Bone marrow (tissue), 2 donors: ENCODE data around the gene BBX.

Experiments used
- DNase-seq, 2 donors: peaks; one replicate each; lab custom pipeline; 2025; lab: John Stamatoyannopoulos, UW

Gene BBX

GRCh38 chr3:107522510-107523288 is at the start of gene BBX:
Gene BBX, plus strand, starts transcription at chr3:107522962. Its CDS starts 187,499 bp downstream, at chr3:107710461.
- peak; percentile 92 to 94 for DNase-seq

DNA sequence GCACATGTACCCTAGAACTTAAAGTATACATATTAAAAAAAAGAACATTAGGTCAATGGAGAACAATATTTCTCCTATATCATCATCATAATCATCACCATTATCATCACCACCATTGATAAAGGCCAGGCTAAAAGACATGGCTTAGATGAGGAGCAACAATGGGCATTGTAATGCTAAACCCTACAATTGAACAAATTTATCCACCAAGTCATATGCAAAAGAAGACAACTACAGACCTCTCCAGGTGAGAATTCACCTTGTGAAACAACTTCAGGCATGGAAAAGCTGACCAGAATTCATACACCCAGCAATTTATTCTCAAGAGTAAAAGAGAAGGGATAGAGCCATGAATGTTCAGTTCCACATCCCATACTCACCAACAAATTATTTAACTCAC is 46.3 kb upstream of the BBX start:
- DNase-seq = no peak

- no peak for DNase-seq
Observed at GRCh38 chr3:107487490-107487889, 35.3 kb upstream of the BBX start.

- DNase-seq = no peak
Observed at GRCh38 chr3:107488942-107489341, 33.8 kb upstream of the BBX start.

- no peak for DNase-seq
Observed at GRCh38 chr3:107493134-107493533, 29.6 kb upstream of the BBX start.

GRCh38 chr3:107496855-107497254 is 25.9 kb upstream of the BBX start:
- no peak for DNase-seq

DNA sequence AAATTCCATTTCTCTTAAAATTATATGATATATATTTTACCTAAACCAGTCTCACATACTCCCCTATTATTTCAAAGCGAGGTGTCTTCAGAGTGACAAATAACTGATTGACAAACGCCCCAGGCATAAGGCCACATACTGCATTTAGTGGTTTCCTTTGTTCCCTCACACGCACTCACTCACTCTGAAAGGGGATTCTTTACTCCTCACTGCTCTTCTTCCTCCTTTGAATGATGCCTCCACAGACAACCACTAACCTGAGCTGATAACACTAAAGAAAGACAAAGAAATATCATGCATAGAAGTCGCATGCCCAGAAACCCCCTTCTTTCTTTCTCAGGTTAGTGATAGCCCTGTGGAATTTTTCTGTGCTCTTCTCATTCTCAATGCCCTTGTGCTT is 24.1 kb upstream of the BBX start:
- no peak for DNase-seq

GRCh38 chr3:107506458-107506857 is 16.3 kb upstream of the BBX start:
- DNase-seq = no peak

- DNase-seq = no peak
Observed at GRCh38 chr3:107508331-107508730, 14.4 kb upstream of the BBX start.

DNA sequence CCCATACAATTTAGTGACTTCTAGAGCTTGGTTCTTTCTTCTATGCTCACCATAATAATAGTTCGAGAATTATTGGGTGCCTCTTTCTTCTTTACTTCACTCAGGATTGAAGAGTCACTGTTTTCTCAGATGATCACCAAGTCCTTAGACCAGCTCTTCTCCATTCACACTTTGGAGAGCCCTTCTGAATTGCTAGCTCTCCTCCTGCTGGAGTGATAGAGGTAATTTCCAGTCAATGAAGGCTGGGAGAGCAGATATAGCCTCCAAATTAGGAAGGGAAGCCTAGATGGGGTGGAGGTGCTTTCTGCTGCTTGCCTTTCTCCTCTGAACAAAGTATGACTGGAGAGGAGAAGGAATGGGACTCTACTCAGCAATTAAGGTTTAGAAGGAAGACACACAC is 10.7 kb upstream of the BBX start:
- no peak for DNase-seq

DNA sequence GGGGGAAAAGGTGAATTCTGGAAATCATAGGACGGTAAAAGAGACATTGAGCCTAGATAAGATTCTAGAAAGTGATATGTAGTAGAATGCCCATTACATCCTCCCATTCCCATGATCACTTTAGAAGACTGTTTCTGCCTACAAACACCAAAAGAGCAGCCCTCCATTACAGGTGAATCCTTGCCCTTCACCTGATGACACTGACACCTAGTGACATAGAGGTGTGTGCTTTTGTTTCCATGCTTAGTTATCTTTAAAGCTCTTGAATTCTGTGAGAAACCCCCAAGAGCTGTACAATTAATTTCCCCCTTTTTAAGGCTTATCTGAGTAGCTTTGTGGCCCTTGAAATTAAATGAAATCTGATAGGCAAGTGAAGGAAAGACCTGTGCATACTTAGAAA is 8.3 kb upstream of the BBX start:
- no peak for DNase-seq

DNA sequence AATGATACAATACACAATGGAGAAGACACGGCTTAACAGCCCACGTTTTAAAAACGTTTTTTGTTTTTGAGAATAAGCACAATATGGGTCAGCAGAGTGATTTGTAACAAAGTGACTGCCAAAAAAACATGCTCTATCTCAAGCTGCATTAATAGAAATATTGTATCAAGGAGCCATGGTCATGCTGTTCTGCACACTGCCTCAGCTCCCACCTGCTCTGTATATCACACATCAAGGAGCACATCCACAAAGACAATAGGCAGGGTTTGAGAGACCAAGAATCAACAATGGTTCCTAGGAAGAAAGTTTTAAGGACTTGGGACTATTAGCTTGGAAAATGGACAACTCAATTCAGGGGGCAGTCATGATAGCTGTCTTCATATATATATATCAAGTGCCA is 6.3 kb upstream of the BBX start:
- DNase-seq = no peak

GRCh38 chr3:107520535-107520934 is 2.2 kb upstream of the BBX start:
- no peak for DNase-seq

DNA sequence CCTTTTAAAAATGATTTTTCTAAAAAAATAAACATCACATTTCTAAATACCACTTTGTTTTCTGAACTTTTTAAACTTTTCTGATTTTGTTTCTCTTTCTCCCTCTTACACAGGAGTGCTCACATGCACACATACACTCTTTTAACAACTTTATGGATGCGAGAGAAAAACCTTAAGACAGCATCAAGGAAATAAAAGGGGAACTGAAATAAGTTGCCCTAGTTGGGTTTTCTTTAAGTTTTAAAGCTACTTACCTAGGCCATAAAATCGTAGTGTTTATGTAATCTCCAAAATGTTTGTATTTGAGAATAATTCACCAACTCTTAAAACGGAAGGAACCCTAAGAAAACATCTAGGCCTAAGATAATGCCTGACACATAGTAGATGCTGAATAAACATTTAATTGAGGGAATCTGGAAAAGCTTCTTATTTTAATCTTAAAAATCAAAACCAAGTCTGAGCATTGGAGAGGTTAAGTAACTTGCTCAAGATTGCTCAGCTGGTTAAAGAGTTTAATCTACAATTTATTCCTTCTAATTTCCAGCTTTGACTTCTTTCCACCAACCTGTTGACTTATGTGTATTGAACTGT is 1.2 kb upstream of the BBX start:
- no peak for DNase-seq

- peak in 1 of 2 donors; percentile 77 for DNase-seq
Observed at GRCh38 chr3:107523289-107523538, 452 bp downstream of the BBX start.

DNA sequence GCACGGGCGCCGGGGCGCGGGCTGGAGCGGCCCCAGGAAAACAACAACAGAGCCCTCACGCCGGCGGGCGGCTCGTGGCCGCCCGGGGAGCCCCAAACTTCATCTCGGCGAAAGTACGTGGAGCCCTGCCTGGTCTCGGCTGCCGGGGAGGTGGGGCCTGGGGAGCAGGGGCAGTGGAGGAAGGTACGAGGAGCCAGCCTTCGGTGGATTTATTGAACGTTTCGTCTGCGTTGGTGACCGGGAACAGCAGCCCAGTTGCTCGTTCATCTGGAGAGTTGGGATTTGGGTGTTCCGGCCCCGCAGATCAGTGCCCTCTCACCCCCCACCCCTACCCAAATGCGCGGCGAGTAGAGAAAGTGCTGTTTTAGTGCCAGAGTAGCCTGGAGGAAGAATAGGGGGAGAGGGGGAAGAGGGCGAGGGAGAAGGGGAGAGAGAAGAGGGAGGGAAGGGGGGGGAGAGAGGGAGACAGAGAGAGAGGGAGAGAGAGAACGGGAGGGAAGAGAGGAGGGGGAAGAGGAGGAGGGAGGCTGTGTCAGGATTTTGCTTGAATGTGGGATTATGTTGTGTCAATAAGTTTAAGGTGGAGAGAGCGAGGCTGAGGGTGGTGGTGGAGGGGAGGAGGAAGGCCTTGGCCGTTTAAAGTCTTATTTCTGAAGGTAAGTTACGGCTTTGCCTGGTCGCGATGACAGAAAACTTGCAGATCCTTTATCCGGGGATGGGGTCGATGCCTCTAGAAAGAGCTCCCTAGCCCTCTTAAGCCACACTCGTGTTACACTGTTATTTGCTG is 970 bp downstream of the BBX start:
- peak in 1 of 2 donors; percentile 77 for DNase-seq

- no peak for DNase-seq
Observed at GRCh38 chr3:107524326-107524840, 1.6 kb downstream of the BBX start.

- DNase-seq = peak in 1 of 2 donors; percentile 26
Observed at GRCh38 chr3:107524841-107525643, 2.3 kb downstream of the BBX start.

DNA sequence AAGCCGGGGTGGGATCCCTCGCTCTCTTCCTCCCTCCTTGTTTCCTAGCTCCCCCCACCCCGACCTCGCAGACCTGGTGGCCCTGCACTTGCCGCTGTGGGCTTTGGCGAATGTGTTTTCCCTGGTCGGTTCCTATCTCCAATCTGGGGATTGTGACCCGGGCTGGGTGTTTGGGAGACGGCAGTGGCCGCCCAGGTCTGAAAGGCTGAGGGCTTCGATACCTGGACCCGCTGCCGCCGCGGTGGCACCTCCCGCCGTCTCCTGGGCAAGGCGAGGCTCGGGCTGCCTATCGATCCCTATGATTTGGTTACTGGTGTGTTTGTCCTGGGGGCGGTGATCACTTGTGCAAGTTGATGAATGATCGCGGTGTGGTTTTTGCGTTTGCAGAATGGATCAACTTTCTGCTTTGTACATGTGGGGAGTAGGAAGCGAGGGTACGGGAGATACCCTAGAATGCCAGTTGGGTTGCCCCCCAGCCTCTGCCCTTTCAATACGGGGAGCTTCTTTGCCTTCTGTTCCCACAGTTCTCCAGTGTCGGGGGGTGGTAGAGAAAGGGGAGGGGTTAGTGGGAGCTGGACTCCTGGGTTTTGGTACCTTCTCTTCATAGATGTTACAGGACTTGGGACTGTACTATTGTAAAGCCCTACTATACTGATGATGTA is 3.0 kb downstream of the BBX start:
- peak in 1 of 2 donors; percentile 25 for DNase-seq

DNA sequence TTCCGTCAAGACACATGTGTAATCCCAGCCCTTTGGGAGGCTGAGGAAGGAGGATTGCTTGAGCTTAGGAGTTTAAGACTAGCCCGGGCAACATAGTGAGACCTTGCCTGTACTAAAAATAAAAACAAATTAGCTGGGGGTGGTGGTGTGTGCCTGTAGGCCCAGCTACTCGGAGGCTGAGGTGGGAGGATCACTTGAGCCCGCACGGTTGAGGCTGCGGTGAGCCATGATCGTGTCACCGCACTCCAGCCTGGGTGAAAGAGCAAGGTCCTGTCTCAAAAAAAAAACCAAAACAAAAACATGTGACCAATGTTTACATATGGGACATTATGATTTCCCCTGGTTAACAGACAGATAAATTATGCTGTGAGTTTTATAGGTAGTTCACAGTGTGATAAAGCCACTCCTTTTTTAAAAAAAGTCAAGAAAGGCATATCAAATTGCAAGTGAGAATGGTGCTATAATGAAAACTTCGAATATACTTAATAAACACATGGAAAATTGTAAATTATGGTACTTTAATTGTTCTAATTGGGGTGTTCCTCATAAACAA is 9.2 kb downstream of the BBX start:
- no peak for DNase-seq

DNA sequence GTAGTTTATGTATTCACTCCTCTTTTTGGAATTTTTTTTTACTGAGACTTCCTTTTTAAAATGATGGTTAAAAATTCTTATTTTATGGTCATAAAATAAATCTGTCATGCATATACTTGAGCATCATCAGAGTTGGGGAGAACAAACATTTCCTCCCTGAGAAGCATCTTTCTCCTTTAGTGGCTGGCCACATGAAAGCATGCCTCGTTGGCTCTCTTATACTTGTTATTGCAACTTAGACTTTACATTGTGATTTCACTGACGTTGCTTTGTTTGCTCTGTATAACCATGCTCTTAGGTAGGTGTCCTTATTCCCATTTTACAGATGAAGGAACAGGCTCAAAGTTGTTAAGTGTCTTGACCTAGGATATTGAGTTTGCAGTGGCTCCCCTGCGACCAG is 18.1 kb downstream of the BBX start:
- no peak for DNase-seq
